H1 (cell line): ENCODE data around the gene ANP32A. TPM values are rescaled to one million over a fixed set of nuclear protein-coding genes. Genes with fewer than 3 reads are reported as not detected.

Experiments
- CTCF ChIA-PET: fragments of 300-600 bp; sonication (Branson Sonifier 250); formaldehyde crosslinking; loops from one replicate; lab custom pipeline; 2021; ENCODE audit not compliant: partially characterized antibody; lab: Charles Lee
- POLR2A ChIA-PET: fragments of 300-600 bp; sonication (Branson Sonifier 250); formaldehyde crosslinking; loops from one replicate; lab custom pipeline; 2021; ENCODE audit warnings: inconsistent platforms; ENCODE audit not compliant: partially characterized antibody; lab: Charles Lee
- DNase-seq, 2 experiments: peaks; one replicate each; pipeline versions ENCODE4 v3.0.0 to v3.0.0-alpha.2; 2010 to 2022; ENCODE audit warnings: low spot score in 2 of 2, low read depth in 1 of 2, mixed read lengths in 1 of 2
- FAIRE-seq: peaks from 2 replicates; lab custom pipeline; 2011; peaks lifted over from hg19 to GRCh38; lab: Jason Lieb, UNC
- H2AFZ ChIP-seq: 2 replicates; pipeline ENCODE4 v1.8.1; 2012; ENCODE audit warnings: low read length, inconsistent platforms
- H2AK5ac ChIP-seq: 2 replicates; pipeline ENCODE4 v1.6.1; 2013; ENCODE audit warnings: low read depth, low read length
- H2BK120ac ChIP-seq: replicated peaks from 2 replicates; pipeline ENCODE3; 2013; ENCODE audit warnings: low read depth, low read length, inconsistent platforms
- H2BK12ac ChIP-seq: 2 replicates; pipeline ENCODE4 v1.6.1; 2013; ENCODE audit warnings: low read depth, low read length
- H2BK15ac ChIP-seq: 2 replicates; pipeline ENCODE4 v1.6.1; 2013; ENCODE audit warnings: low read length
- H2BK20ac ChIP-seq: 2 replicates; pipeline ENCODE4 v1.6.1; 2013; ENCODE audit warnings: low read length
- H2BK5ac ChIP-seq: 2 replicates; pipeline ENCODE4 v1.6.1; 2013; ENCODE audit warnings: low read depth, low read length
- H3K14ac ChIP-seq: 2 replicates; pipeline ENCODE4 v1.6.1; 2013; ENCODE audit warnings: inconsistent platforms; ENCODE audit not compliant: insufficient read length
- H3K18ac ChIP-seq: 2 replicates; pipeline ENCODE4 v1.6.1; 2013; ENCODE audit warnings: low read length; ENCODE audit errors: extremely low read depth
- H3K23ac ChIP-seq: 2 replicates; pipeline ENCODE4 v1.6.1; 2013; ENCODE audit warnings: inconsistent platforms; ENCODE audit not compliant: insufficient read length
- H3K23me2 ChIP-seq: 2 replicates; pipeline ENCODE4 v1.6.1; 2013; ENCODE audit warnings: low read depth, low read length
- H3K27ac ChIP-seq: 2 replicates; pipeline ENCODE4 v1.6.1; 2011; ENCODE audit warnings: low read depth, low read length, inconsistent platforms
- H3K27me3 ChIP-seq, 4 experiments: replicated peaks in 1 of 4; 1 replicate in 1 of 4; 2 replicates in 3 of 4; pipeline versions ENCODE4 v1.6.1 to v1.8.1; 2011 to 2013; ENCODE audit warnings: low read length in 3 of 4, mild to moderate bottlenecking in 3 of 4, inconsistent platforms in 2 of 4, mixed read lengths in 2 of 4, moderate library complexity in 1 of 4; ENCODE audit not compliant: control insufficient read depth in 3 of 4, insufficient read depth in 3 of 4; ENCODE audit errors: extremely low read depth in 1 of 4
- H3K36me3 ChIP-seq, 4 experiments: 2 replicates each; pipeline versions ENCODE4 v1.6.1 to v1.8.1; 2011 to 2013; ENCODE audit warnings: mild to moderate bottlenecking in 4 of 4, low read length in 3 of 4, moderate library complexity in 2 of 4, control low read depth in 1 of 4, inconsistent platforms in 1 of 4; ENCODE audit not compliant: insufficient read depth in 4 of 4, control insufficient read depth in 2 of 4
- H3K4ac ChIP-seq: replicated peaks from 2 replicates; pipeline ENCODE3; 2013; ENCODE audit warnings: low read length, low read depth, mixed read lengths, inconsistent platforms; ENCODE audit not compliant: insufficient read length
- H3K4me1 ChIP-seq, 4 experiments: replicated peaks in 1 of 4; 1 replicate in 1 of 4; 2 replicates in 3 of 4; pipeline versions ENCODE4 v1.6.1 to v1.8.1; 2011 to 2013; ENCODE audit warnings: low read length in 3 of 4, inconsistent platforms in 2 of 4, mixed read lengths in 1 of 4; ENCODE audit not compliant: insufficient read depth in 4 of 4, control insufficient read depth in 3 of 4
- H3K4me2 ChIP-seq, 2 experiments: 2 replicates each; pipeline versions ENCODE4 v1.6.1 to v1.8.1; 2011 to 2013; ENCODE audit warnings: low read depth in 2 of 2, low read length in 2 of 2, control low read depth in 1 of 2, inconsistent platforms in 1 of 2, mild to moderate bottlenecking in 1 of 2; ENCODE audit not compliant: insufficient read depth in 1 of 2
- H3K4me3 ChIP-seq, 4 experiments: fragments of 200-600, 300-600 bp in 1 of 4; sonication (generic), shearing (Covaris generic), sonication (Bioruptor Twin) in 1 of 4; 2 replicates each; pipeline versions ENCODE4 v1.5.1 to v1.8.1; 2011 to 2016; ENCODE audit warnings: low read length in 4 of 4, low read depth in 3 of 4, control low read depth in 2 of 4, inconsistent platforms in 2 of 4, mild to moderate bottlenecking in 2 of 4, mixed read lengths in 1 of 4, moderate library complexity in 1 of 4; ENCODE audit not compliant: insufficient read depth in 2 of 4; ENCODE audit errors: extremely low read depth in 1 of 4
- H3K56ac ChIP-seq: replicated peaks from 2 replicates; pipeline ENCODE3; 2013; ENCODE audit warnings: low read depth, mild to moderate bottlenecking, mixed read lengths, low read length, inconsistent platforms; ENCODE audit not compliant: insufficient read length
- H3K79me1 ChIP-seq: 2 replicates; pipeline ENCODE4 v1.6.1; 2013; ENCODE audit warnings: low read depth, low read length, control low read depth
- H3K79me2 ChIP-seq, 2 experiments: 2 replicates each; pipeline versions ENCODE4 v1.6.1 to v1.8.1; 2012 to 2013; ENCODE audit warnings: low read length in 2 of 2, mild to moderate bottlenecking in 2 of 2, inconsistent platforms in 1 of 2; ENCODE audit not compliant: insufficient read depth in 2 of 2, control insufficient read depth in 1 of 2
- H3K9ac ChIP-seq, 4 experiments: replicated peaks in 1 of 4; 1 replicate in 1 of 4; 2 replicates in 3 of 4; pipeline versions ENCODE4 v1.6.1 to v1.8.1; 2011 to 2013; ENCODE audit warnings: low read depth in 3 of 4, low read length in 3 of 4, control low read depth in 2 of 4, mild to moderate bottlenecking in 2 of 4, moderate library complexity in 2 of 4, inconsistent platforms in 1 of 4; ENCODE audit errors: extremely low read depth in 1 of 4
- H3K9me3 ChIP-seq, 2 experiments: 2 replicates each; pipeline versions ENCODE4 v1.6.1 to v1.8.1; 2012 to 2013; ENCODE audit warnings: mild to moderate bottlenecking in 2 of 2, moderate library complexity in 2 of 2, control low read depth in 1 of 2, inconsistent platforms in 1 of 2, low read depth in 1 of 2, low read length in 1 of 2, mixed read lengths in 1 of 2; ENCODE audit not compliant: insufficient read depth in 2 of 2
- H4K20me1 ChIP-seq, 2 experiments: replicated peaks in 1 of 2; 2 replicates each; pipeline versions ENCODE3 to v1.8.1; 2011 to 2013; ENCODE audit warnings: inconsistent platforms in 2 of 2, low read length in 2 of 2, mild to moderate bottlenecking in 1 of 2; ENCODE audit not compliant: insufficient read depth in 2 of 2, control insufficient read depth in 1 of 2
- H4K5ac ChIP-seq: 2 replicates; pipeline ENCODE4 v1.6.1; 2013; ENCODE audit warnings: low read length, low read depth, mixed read lengths, inconsistent platforms; ENCODE audit not compliant: insufficient read length
- H4K8ac ChIP-seq: 2 replicates; pipeline ENCODE4 v1.8.0; 2013; ENCODE audit warnings: mild to moderate bottlenecking, moderate library complexity, low read length, inconsistent platforms; ENCODE audit not compliant: insufficient read depth; ENCODE audit errors: extremely low read depth
- H4K91ac ChIP-seq: replicated peaks from 2 replicates; pipeline ENCODE3; 2013; ENCODE audit warnings: low read length, mixed read lengths, inconsistent platforms; ENCODE audit not compliant: insufficient read length
- ATF2 ChIP-seq: IDR thresholded peaks from 2 replicates; pipeline ENCODE4 v1.6.1; 2012; ENCODE audit warnings: low read length, inconsistent platforms
- CBX5 ChIP-seq: fragments of 300-800, 300-1000 bp; sonication (generic); IDR thresholded peaks from 2 replicates; pipeline ENCODE4 v1.7.1; 2016; ENCODE audit warnings: antibody characterized with exemption, low read length, low read depth
- EGR1 ChIP-seq: IDR thresholded peaks from 2 replicates; pipeline ENCODE4 v1.6.1; 2011; ENCODE audit warnings: low read depth, low read length, borderline replicate concordance
- HDAC6 ChIP-seq: IDR thresholded peaks from one replicate; pipeline ENCODE4 v1.7.1; 2012; ENCODE audit warnings: low read depth, mild to moderate bottlenecking, inconsistent platforms, low read length, moderate library complexity
- NRF1 ChIP-seq: IDR thresholded peaks from 2 replicates; pipeline ENCODE4 v1.6.1; 2011; ENCODE audit warnings: mild to moderate bottlenecking, low read depth, low read length, improper control_type of control experiment
- RAD21 ChIP-seq, 2 experiments: IDR thresholded peaks in 1 of 2; conservative IDR thresholded peaks in 1 of 2; 2 replicates each; pipeline ENCODE4 v1.6.1; 2011; ENCODE audit warnings: low read depth in 2 of 2, low read length in 2 of 2, improper control_type of control experiment in 1 of 2, inconsistent platforms in 1 of 2, mild to moderate bottlenecking in 1 of 2, moderate library complexity in 1 of 2
- RNF2 ChIP-seq: fragments of 200-900, 300-1000 bp; sonication (generic); IDR thresholded peaks from 2 replicates; pipeline ENCODE4 v1.7.1; 2016; ENCODE audit warnings: borderline replicate concordance, low read depth, mild to moderate bottlenecking, antibody characterized with exemption, low read length; ENCODE audit not compliant: poor library complexity, severe bottlenecking; ENCODE audit errors: missing control alignments
- RXRA ChIP-seq: IDR thresholded peaks from 2 replicates; pipeline ENCODE4 v1.6.1; 2011; ENCODE audit warnings: low read depth, mild to moderate bottlenecking, low read length, moderate library complexity; ENCODE audit not compliant: insufficient read depth
- SP4 ChIP-seq: IDR thresholded peaks from 2 replicates; pipeline ENCODE4 v1.6.1; 2012; ENCODE audit warnings: low read length, inconsistent platforms
- WGBS, 2 experiments: shearing (Covaris generic) in 1 of 2; methylation state at CpG; one replicate each; pipeline versions ENCODE4 v1.1.6 to v1.1.7; 2013 to 2015; ENCODE audit warnings: low lambda C conversion rate in 2 of 2, mixed read lengths in 2 of 2, inconsistent platforms in 1 of 2, low coverage in 1 of 2, missing lambda C conversion rate in 1 of 2; ENCODE audit not compliant: insufficient replicate concordance in 2 of 2, insufficient coverage in 1 of 2, insufficient read length in 1 of 2; ENCODE audit errors: extremely low coverage in 1 of 2, missing lambda C conversion rate in 1 of 2; 5-methylcytosine and 5-hydroxymethylcytosine counted together
- polyA plus RNA-seq, 7 experiments: library from polyadenylated mRNA; depleted of rRNA in 3 of 7; stranded (reverse) in 5 of 7; unstranded in 2 of 7; fragments of >200 nt in 5 of 7; fragments of 200-250 nt in 2 of 7; gene quantifications; 1 replicate in 5 of 7; 2 replicates in 1 of 7; 4 replicates in 1 of 7; pipeline versions ENCODE4 v1.2.1 to v1.2.3, GENCODE V29; 2011 to 2013; ENCODE audit warnings: missing spikeins in 2 of 7, mixed read lengths in 2 of 7
- total RNA-seq: library from RNA; stranded (reverse); fragmentation: NEBNext Ultra II Directional; extraction: Animal tissue kit (Norgen Biotek cat#: 25700); gene quantifications from 2 replicates; pipeline ENCODE4 v1.2.1, GENCODE V29; 2021

ANP32A gene
- total and polyA plus RNA-seq, 2 of the 8 experiments (the other 6 are each of a cell fraction or from before 2014, with no cell fraction given): 70.8 to 295 TPM

GRCh38 chr15:68797191-68797590 lies 23.5 kb downstream of the ANP32A start:
- Histone ChIP-seq H3K56ac (no peak overlapping the region), H3K79me2 (peaks cover 4 to 96% of the 10 kb centered on the region in 2 experiments; a peak in 3 of 4 replicates), H3K14ac (no peak overlapping the region), H2AFZ (no peak overlapping the region), H2BK5ac (no peak overlapping the region), H4K8ac (no peak overlapping the region), H3K4me3 (no peak overlapping the region), H3K36me3 (peaks cover 0 to 4% (median 0%) of the 10 kb centered on the region in 4 experiments; a peak in 1 of 8 replicates), H3K9me3 (no peaks in the 10 kb centered on the region), H4K20me1 (peaks cover 53 to 63% of the 10 kb centered on the region in 2 experiments), H2AK5ac (no peak overlapping the region), H3K18ac (no peak overlapping the region), H2BK12ac (no peak overlapping the region), H3K9ac (no peak overlapping the region), H4K5ac (no peak overlapping the region), H3K27me3 (no peaks in the 10 kb centered on the region; a peak in 1 of 7 replicates), H2BK120ac (no peak overlapping the region), H3K4me1 (peaks cover 14 to 38% (median 26%) of the 10 kb centered on the region in 4 experiments), H4K91ac (no peak overlapping the region), H3K4ac (no peak overlapping the region), H3K4me2 (no peak overlapping the region), H3K23ac (no peak overlapping the region), H2BK15ac (no peak overlapping the region), H3K79me1 (peaks cover 26% of the 10 kb centered on the region), H3K23me2 (peaks cover 3% of the 10 kb centered on the region; the same call in 1 of the 2 replicates), H2BK20ac (no peak overlapping the region), H3K27ac (no peak overlapping the region)
- DNase-seq (no peak), FAIRE-seq (no peak)
- 95% methylated on average over 3 of the region's 3 CpGs; no CpG with 5 or more reads in 1 of the 2 experiments for WGBS, 2 experiments
- CTCF ChIA-PET: interaction anchor here (2.3 kb wide), 1 partner anchor 17 kb away, joined by 9 read pairs; no protein-coding TSS in a partner anchor
- POLR2A ChIA-PET: interaction anchor here (2.1 to 2.2 kb wide), 2 partner anchors 11 to 19 kb away, joined by 7 to 18 read pairs; no protein-coding TSS in a partner anchor
- TF ChIP-seq SP4 (no peak), RAD21 (IDR thresholded peaks at IDR 0.05 in 1 of 2, conservative IDR thresholded peaks at IDR 0.05 in 1 of 2; ENCODE audit: low read depth in 2 of 2, low read length in 2 of 2) (no peak), RNF2 (no peak), NRF1 (no peak), RXRA (no peak), CBX5 (no peak), HDAC6 (no peak), ATF2 (no peak), EGR1 (no peak)
